ENCODE data around the gene SERPINB11. TPM values are rescaled to one million over a fixed set of nuclear protein-coding genes. Genes with fewer than 3 reads are reported as not detected.
"Not testable (repeated sequence)": the region's sequence is repeated elsewhere in the genome, so short reads cannot be mapped to it uniquely, and the experiment has no call there.

The SERPINB11 gene
- total RNA-seq, 1 donor from 2014 or later, result not detected

GRCh38 chr18:63757541-63757940 lies 54.8 kb downstream of the SERPINB11 start:
- peaks cover 24% of the 10 kb centered on the region for H3K9me3 Mint-ChIP-seq
- no peaks in the 10 kb centered on the region for H3K27me3 Mint-ChIP-seq (ENCODE audit: low read depth)
- DNase-seq (ENCODE audit: low spot score in 2 of 2, unreplicated experiment in 2 of 2), result no peak
- TF ChIP-seq, protein P1, sequence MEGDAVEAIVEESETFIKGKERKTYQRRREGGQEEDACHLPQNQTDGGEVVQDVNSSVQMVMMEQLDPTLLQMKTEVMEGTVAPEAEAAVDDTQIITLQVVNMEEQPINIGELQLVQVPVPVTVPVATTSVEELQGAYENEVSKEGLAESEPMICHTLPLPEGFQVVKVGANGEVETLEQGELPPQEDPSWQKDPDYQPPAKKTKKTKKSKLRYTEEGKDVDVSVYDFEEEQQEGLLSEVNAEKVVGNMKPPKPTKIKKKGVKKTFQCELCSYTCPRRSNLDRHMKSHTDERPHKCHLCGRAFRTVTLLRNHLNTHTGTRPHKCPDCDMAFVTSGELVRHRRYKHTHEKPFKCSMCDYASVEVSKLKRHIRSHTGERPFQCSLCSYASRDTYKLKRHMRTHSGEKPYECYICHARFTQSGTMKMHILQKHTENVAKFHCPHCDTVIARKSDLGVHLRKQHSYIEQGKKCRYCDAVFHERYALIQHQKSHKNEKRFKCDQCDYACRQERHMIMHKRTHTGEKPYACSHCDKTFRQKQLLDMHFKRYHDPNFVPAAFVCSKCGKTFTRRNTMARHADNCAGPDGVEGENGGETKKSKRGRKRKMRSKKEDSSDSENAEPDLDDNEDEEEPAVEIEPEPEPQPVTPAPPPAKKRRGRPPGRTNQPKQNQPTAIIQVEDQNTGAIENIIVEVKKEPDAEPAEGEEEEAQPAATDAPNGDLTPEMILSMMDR (IDR thresholded peaks at IDR 0.05; ENCODE audit: unreplicated experiment), result no peak
- H3K36me3 Mint-ChIP-seq, result peaks cover 4% of the 10 kb centered on the region
- no peaks in the 10 kb centered on the region for H3K4me1 Mint-ChIP-seq
- no peak overlapping the region for H3K4me3 Mint-ChIP-seq
- H3K27ac Mint-ChIP-seq, result no peak overlapping the region

DNA sequence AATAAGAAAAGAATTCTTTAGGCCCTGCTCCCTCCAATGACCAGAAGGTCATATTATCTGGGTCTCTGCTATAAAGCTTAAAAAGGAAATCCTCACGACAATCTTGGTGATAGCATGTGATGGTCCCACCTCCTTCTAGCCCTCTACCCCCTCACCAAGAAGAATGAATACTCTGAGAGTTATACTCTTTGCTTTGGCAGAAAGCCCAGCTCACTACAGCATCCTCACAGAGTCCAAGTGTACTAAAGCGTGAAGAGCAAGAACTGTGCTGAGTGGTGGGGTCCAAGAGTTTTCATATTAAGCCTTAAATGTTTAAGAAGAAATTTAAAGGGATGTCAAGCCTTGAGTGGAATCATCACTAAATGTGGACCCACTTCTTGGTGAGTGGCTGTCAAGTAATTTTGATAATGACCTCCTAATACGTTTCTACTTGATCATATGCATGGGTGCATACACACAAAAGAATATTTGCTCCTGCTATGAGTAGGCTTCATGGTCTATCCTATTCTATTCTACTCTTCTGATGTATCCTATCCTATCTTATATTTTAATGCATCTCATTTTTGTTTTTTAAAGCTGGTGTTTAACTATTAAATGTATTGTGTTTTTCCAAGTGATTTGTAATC lies 56.0 kb downstream of the SERPINB11 start:
- H3K27me3 Mint-ChIP-seq (ENCODE audit: low read depth), result no peaks in the 10 kb centered on the region
- TF ChIP-seq, protein P1 (IDR thresholded peaks at IDR 0.05; ENCODE audit: unreplicated experiment), result no peak
- H3K4me3 Mint-ChIP-seq, result no peak overlapping the region
- H3K9me3 Mint-ChIP-seq, result peaks cover 20% of the 10 kb centered on the region
- no peak overlapping the region for H3K27ac Mint-ChIP-seq
- no peak for DNase-seq (ENCODE audit: low spot score in 2 of 2, unreplicated experiment in 2 of 2)
- peaks cover 4% of the 10 kb centered on the region for H3K36me3 Mint-ChIP-seq
- no peaks in the 10 kb centered on the region for H3K4me1 Mint-ChIP-seq

GRCh38 chr18:63759786-63760185 lies 57.0 kb downstream of the SERPINB11 start:
- H3K27me3 Mint-ChIP-seq (ENCODE audit: low read depth); H3K36me3 Mint-ChIP-seq; DNase-seq (ENCODE audit: low spot score in 2 of 2, unreplicated experiment in 2 of 2); H3K27ac Mint-ChIP-seq; H3K4me3 Mint-ChIP-seq; H3K4me1 Mint-ChIP-seq: not testable (repeated sequence)
- H3K9me3 Mint-ChIP-seq, result peaks cover 19% of the 10 kb centered on the region

DNA sequence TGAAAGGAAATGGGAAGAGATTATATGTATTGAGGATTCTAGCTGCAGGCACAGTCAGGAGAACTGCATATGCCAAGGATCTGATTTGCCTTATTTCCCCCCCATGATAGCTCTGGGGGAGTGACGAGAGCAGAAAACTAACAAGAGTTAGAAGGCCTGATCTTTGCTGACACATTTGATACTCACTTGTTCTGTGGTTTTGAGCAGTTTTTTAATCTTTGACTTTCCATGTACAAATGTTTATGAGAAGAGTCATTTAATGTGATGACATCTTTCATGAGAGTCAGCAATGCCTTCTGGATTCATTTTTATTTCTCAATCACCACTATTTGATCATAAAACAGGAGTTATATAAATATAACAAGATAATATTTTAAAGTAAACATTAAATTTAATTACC lies 59.8 kb downstream of the SERPINB11 start:
- DNase-seq (ENCODE audit: low spot score in 2 of 2, unreplicated experiment in 2 of 2), result no peak

DNA sequence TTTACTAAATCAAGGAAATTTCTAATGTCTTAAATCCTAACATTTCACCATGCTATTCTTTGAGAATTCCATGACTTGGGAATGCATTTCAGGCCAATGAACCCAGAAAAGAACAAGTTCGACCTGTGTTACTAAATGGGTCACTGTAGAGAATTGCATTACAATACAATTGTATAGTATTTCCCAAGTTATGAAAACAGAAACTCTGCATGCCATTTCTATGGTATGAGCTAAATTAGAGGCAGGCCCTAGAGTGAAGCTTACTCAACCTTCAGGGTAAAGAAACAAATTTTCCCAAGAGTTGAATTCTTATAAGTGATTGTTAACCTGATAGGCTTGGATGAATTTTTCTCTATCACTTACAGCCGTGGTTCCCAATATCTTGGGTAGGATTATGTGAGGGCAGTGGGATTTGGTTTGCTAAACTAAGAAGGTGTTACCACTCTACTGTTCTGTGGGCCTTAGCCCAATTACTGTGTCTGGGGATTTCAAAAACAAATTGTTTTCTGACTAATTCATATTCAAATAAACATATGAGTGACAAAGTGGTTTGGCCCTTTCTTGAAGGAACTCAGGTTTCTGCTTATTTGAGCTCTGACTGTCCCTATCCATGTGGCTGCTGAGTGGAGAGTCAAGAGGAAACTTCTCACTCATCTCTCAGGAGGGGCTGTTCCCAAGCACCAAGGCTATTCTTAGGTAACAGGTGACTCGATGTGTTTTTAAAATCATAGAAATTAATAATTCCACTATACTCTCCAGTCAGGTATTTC lies 61.3 kb downstream of the SERPINB11 start:
- TF ChIP-seq, protein P1 (IDR thresholded peaks at IDR 0.05; ENCODE audit: unreplicated experiment), result no peak
- H3K4me1 Mint-ChIP-seq, result no peaks in the 10 kb centered on the region
- no peak for DNase-seq (ENCODE audit: low spot score in 2 of 2, unreplicated experiment in 2 of 2)
- peaks cover 35% of the 10 kb centered on the region for H3K9me3 Mint-ChIP-seq
- H3K4me3 Mint-ChIP-seq, result no peak overlapping the region
- H3K27ac Mint-ChIP-seq, result no peak overlapping the region
- no peaks in the 10 kb centered on the region for H3K27me3 Mint-ChIP-seq (ENCODE audit: low read depth)
- peaks cover 4% of the 10 kb centered on the region for H3K36me3 Mint-ChIP-seq

More for the DNA sequence above, 59.8 kb downstream of the SERPINB11 start:
- H3K9me3 Mint-ChIP-seq, result peaks cover 28% of the 10 kb centered on the region
- TF ChIP-seq, protein P1 (IDR thresholded peaks at IDR 0.05; ENCODE audit: unreplicated experiment), result no peak
- peaks cover 4% of the 10 kb centered on the region for H3K36me3 Mint-ChIP-seq
- no peaks in the 10 kb centered on the region for H3K27me3 Mint-ChIP-seq (ENCODE audit: low read depth)
- H3K4me1 Mint-ChIP-seq, result no peaks in the 10 kb centered on the region
- no peak overlapping the region for H3K4me3 Mint-ChIP-seq
- H3K27ac Mint-ChIP-seq, result no peak overlapping the region

- H3K9me3 Mint-ChIP-seq, result peaks cover 25% of the 10 kb centered on the region
- TF ChIP-seq, protein P1 (IDR thresholded peaks at IDR 0.05; ENCODE audit: unreplicated experiment), result no peak
- H3K36me3 Mint-ChIP-seq, result no peaks in the 10 kb centered on the region
- DNase-seq (ENCODE audit: low spot score in 2 of 2, unreplicated experiment in 2 of 2), result no peak
- no peak overlapping the region for H3K4me3 Mint-ChIP-seq
- no peaks in the 10 kb centered on the region for H3K27me3 Mint-ChIP-seq (ENCODE audit: low read depth)
- no peaks in the 10 kb centered on the region for H3K4me1 Mint-ChIP-seq
- H3K27ac Mint-ChIP-seq, result no peak overlapping the region
Measured at GRCh38 chr18:63765837-63766236, 63.1 kb downstream of the SERPINB11 start.
